ENCODE measurements around the gene ACTR3.

ACTR3 gene

GRCh38 chr2:113848758-113849415 lies 41.0 kb upstream of the ACTR3 start:
- H3K36me3 ChIP-seq (ENCODE audit: insufficient read depth, low read length) = no peaks in the 10 kb centered on the region
- no peaks in the 10 kb centered on the region for H4K20me1 ChIP-seq (ENCODE audit: insufficient read depth, low read length, poor library complexity, severe bottlenecking)
- H3K4me1 ChIP-seq (ENCODE audit: insufficient read depth, low read length, poor library complexity, severe bottlenecking) = no peaks in the 10 kb centered on the region
- no peaks in the 10 kb centered on the region for H3K79me2 ChIP-seq (ENCODE audit: insufficient read depth, low read length)
- H3K4me3 ChIP-seq (ENCODE audit: low read length, poor library complexity, severe bottlenecking) = no peak overlapping the region
- H3K4me2 ChIP-seq (ENCODE audit: low read depth, low read length, poor library complexity, severe bottlenecking) = no peak overlapping the region
- TF ChIP-seq CTCF (conservative IDR thresholded peaks at IDR 0.05; ENCODE audit: low read length) (no peak), EZH2phosphoT487 (IDR thresholded peaks at IDR 0.05; ENCODE audit: borderline replicate concordance) (no peak)
- H2AFZ ChIP-seq (ENCODE audit: low read length) = no peak overlapping the region
- H3K9ac ChIP-seq (ENCODE audit: low read depth, low read length, poor library complexity, severe bottlenecking) = no peak overlapping the region
- no peaks in the 10 kb centered on the region for H3K27me3 ChIP-seq (ENCODE audit: insufficient read depth, low read length, poor library complexity, severe bottlenecking)
- H3F3A ChIP-seq (ENCODE audit: low read depth) = no peaks in the 10 kb centered on the region
- H3K9me3 ChIP-seq (ENCODE audit: insufficient read depth, low read depth, low read length) = no peaks in the 10 kb centered on the region; the same call in 1 of the 2 replicates
- H3K9me2 ChIP-seq (replicated peaks; ENCODE audit: low read depth, low read length) = no peaks in the 10 kb centered on the region

DNA sequence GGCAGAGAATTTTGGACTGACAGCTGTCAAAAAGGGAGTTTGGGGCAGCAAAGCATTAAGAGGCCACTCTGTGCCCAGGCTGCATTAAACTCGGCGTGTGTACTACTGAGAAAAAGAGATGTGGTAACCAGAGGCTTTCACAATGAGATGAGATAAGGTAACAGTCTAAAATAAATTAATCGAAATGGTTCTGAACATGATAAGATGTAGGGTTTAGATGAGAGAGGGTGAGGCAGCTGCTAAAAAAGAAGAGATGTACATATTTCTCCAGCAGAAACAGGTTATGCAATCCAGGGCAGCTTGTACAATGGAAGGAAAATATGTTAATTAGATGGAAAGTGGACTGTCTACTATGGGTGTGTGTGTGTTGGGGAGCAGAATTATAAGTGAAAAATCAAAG lies 39.2 kb upstream of the ACTR3 start:
- no peak overlapping the region for H2AFZ ChIP-seq (ENCODE audit: low read length)
- no peak overlapping the region for H3K4me2 ChIP-seq (ENCODE audit: low read depth, low read length, poor library complexity, severe bottlenecking)
- H3K27me3 ChIP-seq (ENCODE audit: insufficient read depth, low read length, poor library complexity, severe bottlenecking) = no peaks in the 10 kb centered on the region
- no peaks in the 10 kb centered on the region for H3K9me2 ChIP-seq (replicated peaks; ENCODE audit: low read depth, low read length)
- H4K20me1 ChIP-seq (ENCODE audit: insufficient read depth, low read length, poor library complexity, severe bottlenecking) = no peaks in the 10 kb centered on the region
- H3K9ac ChIP-seq (ENCODE audit: low read depth, low read length, poor library complexity, severe bottlenecking) = no peak overlapping the region
- no peaks in the 10 kb centered on the region for H3F3A ChIP-seq (ENCODE audit: low read depth)
- H3K9me3 ChIP-seq (ENCODE audit: insufficient read depth, low read depth, low read length) = no peaks in the 10 kb centered on the region
- no peaks in the 10 kb centered on the region for H3K36me3 ChIP-seq (ENCODE audit: insufficient read depth, low read length)
- H3K4me3 ChIP-seq (ENCODE audit: low read length, poor library complexity, severe bottlenecking) = no peak overlapping the region
- H3K4me1 ChIP-seq (ENCODE audit: insufficient read depth, low read length, poor library complexity, severe bottlenecking) = no peaks in the 10 kb centered on the region
- H3K79me2 ChIP-seq (ENCODE audit: insufficient read depth, low read length) = no peaks in the 10 kb centered on the region
- TF ChIP-seq CTCF (conservative IDR thresholded peaks at IDR 0.05; ENCODE audit: low read length) = no peak
- no peak for TF ChIP-seq EZH2phosphoT487 (IDR thresholded peaks at IDR 0.05; ENCODE audit: borderline replicate concordance)

DNA sequence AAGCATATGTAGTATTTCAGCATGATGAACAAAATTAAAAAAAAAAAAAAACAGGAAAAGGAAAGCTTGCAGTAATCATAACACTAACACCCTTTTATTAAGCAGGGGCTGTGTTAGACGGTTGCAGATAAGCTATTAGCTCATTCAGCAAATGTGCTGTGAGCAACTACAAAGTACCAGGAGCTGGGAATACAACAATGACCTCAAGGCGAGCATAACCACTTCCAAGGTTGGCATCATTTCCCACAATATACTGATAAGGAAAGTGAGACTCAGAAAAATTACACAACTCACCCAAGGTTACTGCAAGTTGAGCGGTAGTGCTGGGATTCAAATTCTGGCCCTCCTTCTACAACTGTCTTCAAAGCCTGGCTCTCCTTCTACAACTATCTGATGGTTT lies 38.2 kb upstream of the ACTR3 start:
- TF ChIP-seq CTCF (conservative IDR thresholded peaks at IDR 0.05; ENCODE audit: low read length) (no peak), EZH2phosphoT487 (IDR thresholded peaks at IDR 0.05; ENCODE audit: borderline replicate concordance) (no peak)
- H2AFZ ChIP-seq (ENCODE audit: low read length) = no peak overlapping the region
- H3K79me2 ChIP-seq (ENCODE audit: insufficient read depth, low read length) = no peaks in the 10 kb centered on the region
- no peaks in the 10 kb centered on the region for H3K27me3 ChIP-seq (ENCODE audit: insufficient read depth, low read length, poor library complexity, severe bottlenecking)
- H3K9me3 ChIP-seq (ENCODE audit: insufficient read depth, low read depth, low read length) = no peaks in the 10 kb centered on the region
- H3K4me3 ChIP-seq (ENCODE audit: low read length, poor library complexity, severe bottlenecking) = no peak overlapping the region
- H3K4me1 ChIP-seq (ENCODE audit: insufficient read depth, low read length, poor library complexity, severe bottlenecking) = no peaks in the 10 kb centered on the region
- no peaks in the 10 kb centered on the region for H3K36me3 ChIP-seq (ENCODE audit: insufficient read depth, low read length)
- H3F3A ChIP-seq (ENCODE audit: low read depth) = no peaks in the 10 kb centered on the region
- H3K9ac ChIP-seq (ENCODE audit: low read depth, low read length, poor library complexity, severe bottlenecking) = no peak overlapping the region
- no peaks in the 10 kb centered on the region for H4K20me1 ChIP-seq (ENCODE audit: insufficient read depth, low read length, poor library complexity, severe bottlenecking)
- H3K9me2 ChIP-seq (replicated peaks; ENCODE audit: low read depth, low read length) = no peaks in the 10 kb centered on the region
- H3K4me2 ChIP-seq (ENCODE audit: low read depth, low read length, poor library complexity, severe bottlenecking) = no peak overlapping the region

All from Loucy (cell line).